Endothelial cell of umbilical vein (primary cell): Measurements from ENCODE around the gene DNAAF2. TPM values are rescaled to one million over a fixed set of nuclear protein-coding genes. Genes with fewer than 3 reads are reported as not detected.

Experiments used
- BruUV-seq: library from RNA; stranded (reverse); fragments of 400-500 nt; replicated peaks from 2 replicates; lab custom pipeline; 2021; lab: Mats Ljungman, UMichigan
- CTCF ChIA-PET: fragments of 300-600, 350-600 bp; sonication (Branson Sonifier 250); formaldehyde crosslinking; loops from one replicate; lab custom pipeline; 2021; ENCODE audit warnings: antibody characterized with exemption, inconsistent platforms; lab: Charles Lee
- POLR2A ChIA-PET: fragments of 300-600, 350-600 bp; sonication (Branson Sonifier 250); formaldehyde crosslinking; loops from one replicate; lab custom pipeline; 2021; ENCODE audit warnings: antibody characterized with exemption, inconsistent platforms; lab: Charles Lee
- DNase-seq: peaks from one replicate; pipeline ENCODE4 v3.0.0-alpha.2; 2011; ENCODE audit warnings: low read depth, low spot score
- FAIRE-seq: peaks from 2 replicates; lab custom pipeline; 2011; peaks lifted over from hg19 to GRCh38; lab: Jason Lieb, UNC
- H2AFZ ChIP-seq: 2 replicates; pipeline ENCODE4 v1.6.0; 2012; ENCODE audit warnings: low read depth, low read length, control low read depth, inconsistent platforms
- H3K27ac ChIP-seq: 2 replicates; pipeline ENCODE4 v1.5.1; 2011; ENCODE audit warnings: low read depth, mild to moderate bottlenecking, control low read depth, low read length, moderate library complexity; ENCODE audit not compliant: insufficient read depth
- H3K27me3 ChIP-seq, 2 experiments: 2 replicates each; pipeline versions ENCODE4 v1.6.0 to v1.6.1; 2011; ENCODE audit warnings: low read length in 2 of 2, mixed read lengths in 1 of 2; ENCODE audit not compliant: control insufficient read depth in 2 of 2, insufficient read depth in 2 of 2
- H3K36me3 ChIP-seq, 2 experiments: 2 replicates in 1 of 2; 3 replicates in 1 of 2; pipeline ENCODE4 v1.5.1; 2011; ENCODE audit warnings: low read length in 2 of 2, mild to moderate bottlenecking in 1 of 2, moderate library complexity in 1 of 2; ENCODE audit not compliant: control insufficient read depth in 2 of 2, insufficient read depth in 2 of 2; ENCODE audit errors: extremely low read depth in 1 of 2
- H3K4me1 ChIP-seq: 3 replicates; pipeline ENCODE4 v1.5.1; 2011; ENCODE audit warnings: mild to moderate bottlenecking, low read length; ENCODE audit not compliant: control insufficient read depth, insufficient read depth; ENCODE audit errors: extremely low read depth
- H3K4me2 ChIP-seq: 2 replicates; pipeline ENCODE4 v1.6.1; 2011; ENCODE audit warnings: low read length, control low read depth, mixed read lengths; ENCODE audit not compliant: insufficient read depth
- H3K4me3 ChIP-seq, 3 experiments: fragments of 200-600 bp in 1 of 3; sonication (generic), shearing (Covaris generic) in 1 of 3; replicated peaks in 1 of 3; 2 replicates each; pipeline ENCODE4 v1.5.1; 2011 to 2016; ENCODE audit warnings: control low read depth in 3 of 3, low read length in 3 of 3, mild to moderate bottlenecking in 2 of 3, inconsistent platforms in 1 of 3, low read depth in 1 of 3, moderate library complexity in 1 of 3; ENCODE audit not compliant: insufficient read depth in 1 of 3
- H3K79me2 ChIP-seq: 2 replicates; pipeline ENCODE4 v1.6.0; 2012; ENCODE audit warnings: low read length, inconsistent platforms; ENCODE audit not compliant: control insufficient read depth, insufficient read depth
- H3K9ac ChIP-seq: replicated peaks from 2 replicates; pipeline ENCODE3; 2011; ENCODE audit warnings: low read length, control low read depth; ENCODE audit not compliant: insufficient read depth; ENCODE audit errors: extremely low read depth
- H3K9me1 ChIP-seq: replicated peaks from 3 replicates; pipeline ENCODE4 v1.6.0; 2011; ENCODE audit warnings: mild to moderate bottlenecking, low read length; ENCODE audit not compliant: control insufficient read depth, insufficient read depth; ENCODE audit errors: extremely low read depth
- H3K9me3 ChIP-seq: replicated peaks from 2 replicates; pipeline ENCODE4 v1.5.1; 2012; ENCODE audit warnings: low read length, inconsistent platforms; ENCODE audit not compliant: control insufficient read depth, insufficient read depth
- H4K20me1 ChIP-seq: replicated peaks from 2 replicates; pipeline ENCODE3; 2011; ENCODE audit warnings: mild to moderate bottlenecking, low read length; ENCODE audit not compliant: control insufficient read depth, insufficient read depth; ENCODE audit errors: extremely low read depth
- CTCF ChIP-seq, 2 donors: IDR thresholded peaks; 1 replicate in 1 of 2; 2 replicates in 1 of 2; pipeline ENCODE4 v1.5.1; 2011; ENCODE audit warnings: low read length in 2 of 2, mild to moderate bottlenecking in 2 of 2, moderate library complexity in 2 of 2, control low read depth in 1 of 2, inconsistent platforms in 1 of 2, low read depth in 1 of 2; ENCODE audit not compliant: insufficient read depth in 1 of 2; ENCODE audit errors: extremely low read depth in 1 of 2
- EZH2 ChIP-seq: IDR thresholded peaks from 2 replicates; pipeline ENCODE4 v1.6.1; 2012; ENCODE audit warnings: borderline replicate concordance, low read depth, mild to moderate bottlenecking, moderate library complexity, low read length, inconsistent platforms; ENCODE audit not compliant: severe bottlenecking
- GATA2 ChIP-seq: IDR thresholded peaks from 2 replicates; pipeline ENCODE4 v1.7.0; 2011; ENCODE audit warnings: low read depth, mild to moderate bottlenecking, moderate library complexity, mixed read lengths, low read length; ENCODE audit not compliant: insufficient read length, insufficient read depth
- JUN ChIP-seq: IDR thresholded peaks from 2 replicates; pipeline ENCODE4 v1.6.1; 2011; ENCODE audit warnings: borderline replicate concordance, low read depth; ENCODE audit not compliant: insufficient read length, insufficient read depth
- MYC ChIP-seq: IDR thresholded peaks from one replicate; pipeline ENCODE4 v1.6.1; 2011; ENCODE audit warnings: mild to moderate bottlenecking, low read depth, low read length
- POLR2AphosphoS5 ChIP-seq: IDR thresholded peaks from 2 replicates; pipeline ENCODE4 v1.6.1; 2012; ENCODE audit warnings: low read depth, mild to moderate bottlenecking, control low read depth, low read length, moderate library complexity; ENCODE audit not compliant: insufficient read depth
- dilution Hi-C: fragments of 300-500 bp; cut with MboI; formaldehyde crosslinking; loops from one replicate; pipeline ENCODE4 v1.15.0; 2019; ENCODE audit warnings: low sequenced_read_pairs; ENCODE audit not compliant: extremely low pct_ligation_motif_present
- intact Hi-C: fragments of 100-400 bp; cut with micrococcal nuclease; formaldehyde crosslinking; loops from one replicate; pipeline ENCODE4 v1.10.0; 2022
- polyA plus RNA-seq, 4 experiments: library from polyadenylated mRNA; depleted of rRNA in 3 of 4; stranded (reverse) in 3 of 4; unstranded in 1 of 4; fragments of >200 nt; gene quantifications; 2 replicates each; pipeline versions ENCODE4 v1.2.1 to v1.2.3, GENCODE V29; 2011 to 2012; ENCODE audit warnings: missing spikeins in 1 of 4
- total RNA-seq: library from RNA; stranded (reverse); gene quantifications from 2 replicates; pipeline ENCODE4 v1.2.3, GENCODE V29; 2021

Gene DNAAF2
- total and polyA plus RNA-seq, 2 donors (not counting 3 experiments of a cell fraction or from before 2014, with no cell fraction given), result 3.0 to 5.7 TPM

- peaks cover 6 to 8% of the 10 kb centered on the region in 2 experiments for H3K36me3 ChIP-seq
- H3K27me3 ChIP-seq, result no peaks in the 10 kb centered on the region
- peak overlapping the region in 1 of 3 experiments; percentile 99 for H3K4me3 ChIP-seq
- H2AFZ ChIP-seq, result no peak overlapping the region
- H3K9me1 ChIP-seq, result no peaks in the 10 kb centered on the region
- DNase-seq, result no peak
- no peak for TF ChIP-seq JUN
- TF ChIP-seq GATA2, result no peak
- no peak for TF ChIP-seq EZH2
- TF ChIP-seq POLR2AphosphoS5, result no peak
- no peak for TF ChIP-seq MYC
- TF ChIP-seq CTCF (IDR thresholded peaks at IDR 0.05; ENCODE audit: extremely low read depth in 1 of 2, insufficient read depth in 1 of 2, low read depth in 1 of 2, low read length in 2 of 2), result no peak
- peak overlapping the region; percentile 94 for H3K4me2 ChIP-seq
- intact Hi-C loops (no loop called here), dilution Hi-C loops (no loop called here)
- peaks cover 5% of the 10 kb centered on the region for H4K20me1 ChIP-seq
- H3K4me1 ChIP-seq, result peaks cover 10% of the 10 kb centered on the region
- H3K9me3 ChIP-seq, result no peaks in the 10 kb centered on the region
- FAIRE-seq, result no peak
- no TSS peak for BruUV-seq
- no peak overlapping the region for H3K27ac ChIP-seq
- H3K79me2 ChIP-seq, result peaks cover 60% of the 10 kb centered on the region
- no peak overlapping the region for H3K9ac ChIP-seq
- POLR2A ChIA-PET, result no interaction called here
- CTCF ChIA-PET, result no interaction called here
Observed at GRCh38 chr14:49584058-49584457, 51.0 kb downstream of the DNAAF2 start.
